Ramos (cell line): ENCODE data around the gene FSTL5.

Experiments
- in situ Hi-C: fragments of 300-500 bp; cut with MboI; formaldehyde crosslinking; loops from one replicate; pipeline ENCODE4 v1.14.3; 2022; ENCODE audit warnings: low sequenced_read_pairs; ENCODE audit not compliant: unreplicated experiment

The FSTL5 gene

DNA sequence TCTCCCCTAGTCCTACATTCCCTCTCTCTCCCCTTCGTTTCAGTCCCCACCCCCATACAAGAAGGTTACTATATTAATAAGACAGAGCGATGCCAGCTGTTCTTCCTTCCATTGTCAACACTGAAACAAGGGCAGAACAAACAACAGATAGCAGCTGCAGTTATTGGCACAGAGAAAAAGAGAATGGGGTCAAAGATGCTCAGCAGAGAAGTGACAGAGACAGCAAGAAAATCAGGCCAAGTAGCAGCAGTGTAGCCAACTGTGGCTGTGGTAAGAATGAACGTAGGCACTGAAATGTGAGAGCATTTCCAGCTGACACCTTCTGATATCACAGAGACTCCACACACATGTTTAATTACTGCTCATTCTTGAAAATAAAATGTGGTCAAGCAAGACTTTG is 641.8 kb downstream of the FSTL5 start:
- in situ Hi-C loops, result no loop called here

DNA sequence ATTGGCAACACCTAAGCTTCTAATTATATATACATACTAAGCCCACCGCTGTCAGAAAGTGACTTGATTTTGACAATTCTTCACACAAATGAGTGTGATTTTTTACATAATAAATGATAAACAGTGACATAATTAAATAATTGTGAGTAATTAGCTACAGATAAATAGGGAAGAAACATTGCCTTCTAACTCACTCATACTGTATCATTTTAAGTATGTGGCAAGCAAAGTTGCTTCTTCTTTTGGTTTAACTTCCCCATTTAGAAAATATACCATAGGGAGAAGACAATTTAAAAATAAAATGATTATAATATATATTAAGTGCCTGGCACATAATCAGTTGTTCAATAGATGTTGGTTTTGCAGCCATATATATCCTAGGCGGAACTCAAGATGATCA is 644.2 kb downstream of the FSTL5 start:
- in situ Hi-C loops, result no loop called here

DNA sequence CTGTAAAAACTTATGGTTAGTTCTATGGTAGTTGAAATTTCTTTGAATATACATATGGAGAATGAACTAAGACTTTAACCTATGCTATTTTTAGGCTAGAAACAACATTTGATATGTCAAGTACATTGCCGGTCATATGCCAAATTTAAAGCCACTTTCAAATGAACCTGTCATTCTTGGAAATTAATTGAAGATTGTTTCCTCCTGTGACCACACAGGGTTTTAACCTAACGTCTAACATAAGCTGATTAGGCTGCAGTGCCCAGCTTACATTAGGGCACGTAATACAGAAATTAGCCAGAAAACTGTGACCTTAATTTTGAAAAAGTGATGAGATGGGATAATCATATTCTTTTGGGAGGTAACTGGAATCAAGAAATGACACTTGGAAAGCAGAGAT is 645.9 kb downstream of the FSTL5 start:
- in situ Hi-C loops, result no loop called here

DNA sequence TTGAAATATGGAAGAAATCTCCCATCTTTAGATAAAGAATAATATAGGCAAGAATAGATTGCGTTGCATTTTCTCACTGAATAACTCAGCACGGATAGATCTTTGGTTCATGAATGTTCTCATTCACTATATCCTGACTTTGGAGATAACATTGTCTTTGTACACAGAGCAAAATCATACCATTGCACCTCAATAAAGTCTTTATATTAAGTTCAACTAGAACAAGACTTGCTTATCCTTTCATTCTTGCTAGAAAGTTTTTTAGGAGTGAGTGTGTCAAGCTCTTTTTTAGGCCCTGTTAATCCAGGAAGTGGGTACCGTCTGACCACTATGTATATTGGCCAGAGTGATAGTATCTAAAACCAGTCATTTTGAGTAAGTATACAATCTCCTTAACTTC is 658.7 kb downstream of the FSTL5 start:
- in situ Hi-C loops, result no loop called here

DNA sequence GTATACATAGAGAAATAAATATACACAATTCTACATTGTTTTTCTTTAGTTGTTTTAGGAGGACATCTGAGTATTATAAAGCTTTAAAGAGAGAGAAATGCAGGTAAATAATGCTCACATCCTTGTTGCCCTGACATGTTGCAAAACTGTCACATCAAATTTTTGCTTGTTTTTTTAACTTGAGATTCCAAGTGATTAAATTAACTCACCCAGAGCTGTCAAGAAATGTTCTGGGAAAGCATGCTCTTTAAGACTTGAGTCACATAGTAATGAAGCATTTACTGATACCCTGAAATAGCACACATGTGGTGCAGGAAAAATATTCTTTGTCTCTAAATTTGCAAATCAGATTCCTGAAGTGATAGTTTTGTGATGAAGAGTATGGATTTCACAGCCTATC is 665.6 kb downstream of the FSTL5 start:
- in situ Hi-C loops, result no loop called here

DNA sequence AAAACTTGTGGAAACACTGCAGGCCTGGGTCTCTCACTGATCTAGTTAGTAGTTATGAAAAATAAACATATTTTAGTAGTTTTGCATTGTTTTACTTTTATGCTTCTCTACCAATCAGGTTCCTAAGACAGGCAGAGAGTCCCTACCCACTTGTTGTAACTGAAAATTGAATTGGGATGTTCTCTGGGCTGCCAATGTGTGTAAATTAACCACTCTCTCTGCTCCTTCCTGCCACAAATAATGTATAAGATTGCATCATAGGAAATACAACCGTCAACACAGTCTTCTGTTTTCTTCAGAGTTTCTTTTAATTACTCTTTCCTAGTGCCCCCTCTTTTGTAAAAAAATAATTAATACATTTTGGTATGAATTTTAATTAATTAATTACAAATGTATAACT is 677.3 kb downstream of the FSTL5 start:
- in situ Hi-C loops, result no loop called here

DNA sequence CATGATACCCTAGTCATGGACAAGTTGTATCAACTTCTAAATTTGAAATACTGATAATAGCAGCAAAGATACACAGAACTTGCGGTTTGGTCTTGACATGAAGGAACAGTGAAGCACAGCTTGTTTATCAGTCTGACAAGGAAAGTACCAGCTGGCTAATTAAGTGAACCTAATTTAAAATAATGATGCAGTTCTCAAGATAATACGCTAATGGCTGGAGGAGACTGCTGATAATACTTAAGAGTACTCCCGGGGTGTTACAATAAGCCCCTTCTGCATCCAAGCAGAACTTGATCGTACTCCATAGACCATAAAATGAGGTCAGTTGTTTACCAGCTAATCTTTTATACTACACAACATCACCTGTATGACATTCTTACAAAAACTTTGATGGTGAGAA is 697.5 kb downstream of the FSTL5 start:
- in situ Hi-C loops, result no loop called here

DNA sequence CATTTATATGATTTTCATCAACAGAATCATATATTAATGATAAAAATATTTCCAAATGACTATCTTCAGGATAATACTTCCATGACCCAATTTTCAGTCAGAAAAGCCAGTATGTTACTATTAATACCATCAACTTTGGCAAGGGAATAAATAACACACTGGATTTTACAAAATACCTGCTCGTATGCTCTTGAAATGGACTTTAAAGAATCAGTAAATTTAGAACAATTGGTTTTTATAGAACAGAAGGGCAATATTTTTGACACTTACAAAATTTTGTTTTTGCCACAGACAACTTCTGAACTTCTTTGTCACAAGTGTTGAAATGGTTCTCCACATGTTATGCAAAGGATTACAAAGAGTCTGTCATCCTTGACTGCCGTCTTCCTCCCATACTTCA is 700.4 kb downstream of the FSTL5 start:
- in situ Hi-C loops, result no loop called here

DNA sequence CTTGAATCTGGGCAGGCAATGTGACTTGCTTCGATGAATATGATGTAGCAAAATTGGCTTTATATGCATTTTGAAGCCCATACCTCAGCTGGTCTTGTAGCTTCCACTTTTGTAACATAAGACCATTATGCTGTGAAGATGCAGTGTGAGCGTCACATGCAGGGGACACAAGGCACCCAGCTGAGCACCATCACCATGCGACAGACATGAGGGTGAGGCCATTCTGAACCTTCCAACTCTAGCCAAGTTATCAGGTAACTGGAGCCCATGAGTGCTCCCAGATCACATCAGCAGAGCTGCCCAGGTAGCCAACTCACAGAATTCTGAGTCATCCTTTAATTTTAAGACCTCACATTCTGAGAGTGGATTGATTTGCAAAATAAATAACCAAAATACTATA is 705.9 kb downstream of the FSTL5 start:
- in situ Hi-C loops, result no loop called here

DNA sequence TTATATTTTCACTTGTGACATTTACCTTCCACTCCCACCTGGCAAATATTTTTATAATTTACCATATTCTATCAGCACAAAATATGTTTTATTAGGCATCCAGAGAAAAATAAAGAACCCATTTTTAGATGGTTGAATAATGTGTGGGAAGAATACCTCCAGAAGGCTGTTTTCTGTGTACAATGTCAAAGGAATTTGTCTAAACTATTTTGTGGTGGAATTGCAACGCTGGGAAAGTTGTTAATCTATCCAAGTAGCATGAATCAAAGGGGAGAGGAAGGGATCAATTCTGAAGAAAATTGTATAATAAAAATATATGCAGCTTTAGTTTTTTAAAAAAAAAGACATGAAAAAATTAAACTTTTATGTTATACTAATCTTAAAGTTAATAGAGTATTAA is 706.5 kb downstream of the FSTL5 start:
- in situ Hi-C loops, result no loop called here

DNA sequence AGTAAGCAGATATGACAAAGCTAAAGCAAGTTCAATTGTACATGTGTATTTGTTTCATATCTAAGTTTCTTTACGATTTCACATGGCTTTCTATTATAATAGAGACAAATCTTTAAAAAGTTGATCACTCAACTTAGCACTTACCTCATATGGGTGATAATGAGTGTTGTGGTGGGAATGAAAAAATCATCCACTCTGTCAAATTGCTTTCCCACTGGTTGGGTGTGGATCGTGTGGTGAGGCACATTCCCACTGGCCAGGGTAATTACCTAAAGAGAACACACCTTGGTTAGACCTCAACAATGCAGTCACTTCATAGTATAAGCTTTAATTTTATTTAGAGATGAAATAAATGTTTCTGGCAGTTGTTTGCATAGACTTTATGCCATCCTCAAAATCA is 708.9 kb downstream of the FSTL5 start:
- in situ Hi-C loops, result no loop called here

DNA sequence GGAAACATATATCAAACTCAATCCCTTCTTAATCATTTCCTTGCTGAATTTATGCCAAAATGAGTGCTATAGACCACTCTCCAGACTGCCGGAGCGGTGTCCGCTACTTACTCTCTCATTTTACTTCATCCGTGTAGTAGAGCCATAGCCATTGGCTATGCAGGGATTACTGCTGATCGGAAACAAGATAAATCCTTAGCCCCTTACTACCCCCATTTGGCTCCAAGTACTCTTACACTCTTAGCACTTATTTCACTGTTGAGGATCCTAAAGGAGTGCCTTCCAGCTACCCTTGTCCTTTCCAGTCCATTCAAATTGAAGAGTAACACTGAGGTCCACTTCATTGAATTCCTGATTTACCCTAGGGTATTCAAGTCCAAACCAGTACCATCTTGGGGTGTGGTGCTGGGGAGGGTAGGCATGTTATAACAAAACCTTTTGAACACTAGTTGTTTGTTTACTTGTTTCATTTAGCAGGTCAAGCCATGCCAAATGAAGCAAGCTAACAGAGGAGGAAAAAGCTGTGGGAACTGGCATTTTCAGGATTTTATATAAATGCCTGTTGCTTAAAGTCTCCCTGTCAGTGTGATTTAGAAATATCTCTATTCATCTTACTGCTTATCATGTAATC is 715.1 kb downstream of the FSTL5 start:
- in situ Hi-C loops, result no loop called here

DNA sequence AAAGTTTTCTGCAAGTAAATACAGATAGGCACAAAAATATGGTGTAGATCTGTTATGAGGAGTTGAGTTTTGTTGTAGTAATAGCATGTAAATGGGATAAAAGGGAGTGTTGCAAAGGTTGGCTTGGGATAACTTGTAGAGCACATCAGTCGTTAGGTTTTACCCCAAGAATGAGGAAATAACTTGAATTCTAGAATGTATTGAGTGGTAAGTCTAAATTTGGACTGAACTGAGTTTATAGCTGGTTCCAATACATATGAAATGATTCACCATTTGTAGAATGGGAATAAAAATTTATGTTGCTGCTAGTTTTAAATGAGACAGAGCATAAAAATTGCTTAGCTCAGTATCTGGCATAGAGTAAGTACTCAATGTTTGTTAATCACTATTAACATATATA is 719.2 kb downstream of the FSTL5 start:
- in situ Hi-C loops, result no loop called here

DNA sequence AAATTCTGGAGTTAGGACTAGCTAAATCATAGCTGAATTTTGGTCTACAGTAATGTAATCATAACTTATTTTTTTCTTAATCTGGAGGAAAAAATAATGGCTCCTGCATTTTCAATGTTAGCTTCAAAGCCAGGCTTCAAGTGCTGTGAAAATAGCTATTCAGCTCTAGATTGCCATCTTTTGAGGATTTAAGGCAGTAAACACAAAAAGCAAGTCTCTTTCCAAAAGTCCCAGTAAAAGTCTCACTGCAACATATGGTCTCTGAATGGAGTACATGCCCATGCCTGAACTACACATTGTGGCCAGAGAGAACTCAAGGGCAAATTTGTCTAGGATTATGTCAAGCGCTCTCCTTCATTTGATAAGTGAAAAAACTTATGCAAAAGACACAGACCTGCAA is 720.9 kb downstream of the FSTL5 start:
- in situ Hi-C loops, result no loop called here

DNA sequence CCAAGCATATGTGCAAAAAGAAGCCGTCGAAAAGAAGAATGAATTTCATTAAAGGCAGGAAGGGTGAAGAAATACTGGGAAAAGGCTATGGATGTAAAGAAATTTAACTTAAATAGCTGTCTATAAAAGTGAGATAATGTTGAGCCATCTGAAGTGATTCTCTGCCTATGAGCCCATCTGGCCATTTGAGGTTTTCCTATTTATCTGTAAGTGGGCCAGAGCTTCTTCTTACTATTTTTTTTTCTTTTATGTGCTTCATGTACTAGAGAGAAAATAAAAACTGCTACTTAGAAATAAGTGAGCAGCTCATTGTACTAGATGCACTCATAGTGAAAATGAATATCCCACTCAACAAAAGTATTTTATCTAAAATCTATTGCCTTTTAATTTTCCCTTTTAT is 725.7 kb downstream of the FSTL5 start:
- in situ Hi-C loops, result no loop called here

DNA sequence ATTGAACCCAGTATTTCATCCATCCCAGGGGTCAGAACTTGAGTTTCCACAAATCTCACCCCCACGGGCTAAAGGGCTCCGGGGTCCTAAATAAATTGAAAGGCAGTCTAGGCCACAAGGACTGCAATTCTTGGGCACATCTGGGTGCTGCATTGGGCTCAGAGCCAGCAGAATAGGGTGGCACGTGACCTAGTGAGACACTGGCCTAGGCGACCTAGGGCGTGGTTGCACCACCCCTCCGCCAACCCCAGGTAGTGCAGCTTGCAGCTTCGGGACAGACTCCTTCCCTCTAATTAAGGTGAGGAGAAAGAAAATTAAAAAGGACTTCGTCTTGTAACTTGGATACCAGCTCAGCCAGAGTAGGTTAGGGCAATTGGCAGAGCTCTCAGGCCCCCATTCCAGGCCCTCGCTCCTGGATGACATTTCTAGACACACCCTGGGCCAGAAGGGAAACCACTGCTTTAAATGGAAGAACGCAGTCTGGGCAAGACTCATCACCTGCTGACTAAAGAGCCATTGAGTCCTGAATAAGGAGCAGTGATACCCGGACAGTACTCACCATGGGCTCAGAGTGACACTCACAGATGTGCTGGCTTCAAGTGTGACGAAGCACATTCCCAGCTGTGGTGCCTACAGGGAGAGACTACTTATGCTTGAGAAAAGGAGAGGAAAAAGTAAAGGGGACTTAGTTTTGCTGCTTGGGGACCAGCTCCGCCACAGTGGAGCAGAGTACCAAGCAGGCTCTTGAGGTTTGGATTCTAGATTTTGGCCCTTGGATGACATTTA is 735.4 kb downstream of the FSTL5 start:
- in situ Hi-C loops, result no loop called here

DNA sequence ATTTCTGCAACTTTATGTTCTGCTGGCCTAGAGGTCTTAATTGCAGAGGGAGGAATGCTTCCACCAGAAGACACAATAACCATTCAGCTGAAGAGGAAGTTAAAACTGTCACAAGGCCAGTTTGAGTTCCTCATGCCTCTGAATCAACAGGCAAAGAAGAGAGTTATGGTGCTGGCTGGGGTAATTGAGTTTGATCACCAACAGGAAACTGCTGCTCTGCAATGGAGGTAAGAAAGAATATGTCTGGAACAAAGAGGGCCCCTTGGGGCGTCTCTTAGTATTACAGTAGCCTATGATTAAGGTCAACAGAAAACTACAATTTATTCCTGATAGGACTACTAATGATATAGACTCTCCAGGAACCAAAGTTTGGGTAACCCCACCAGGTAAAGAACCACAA is 744.0 kb downstream of the FSTL5 start:
- in situ Hi-C loops, result no loop called here

DNA sequence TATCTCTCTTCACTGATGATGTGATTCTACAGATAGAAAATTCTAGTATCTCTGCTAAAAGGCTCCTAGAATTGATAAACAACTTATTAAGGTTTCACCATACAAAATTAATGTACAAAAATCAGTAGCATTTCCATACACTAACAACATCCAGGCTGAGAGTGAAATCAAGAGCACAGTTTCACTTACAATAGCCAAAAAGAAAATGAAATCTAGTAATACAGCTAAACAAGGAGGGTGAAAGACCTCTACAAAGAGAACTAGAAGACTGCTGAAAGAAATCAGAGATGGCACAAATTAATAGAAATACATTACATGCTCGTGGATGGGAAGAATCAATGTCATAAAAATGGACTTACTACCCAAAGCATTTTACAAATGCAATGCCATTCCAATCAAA is 751.9 kb downstream of the FSTL5 start:
- in situ Hi-C loops, result no loop called here

DNA sequence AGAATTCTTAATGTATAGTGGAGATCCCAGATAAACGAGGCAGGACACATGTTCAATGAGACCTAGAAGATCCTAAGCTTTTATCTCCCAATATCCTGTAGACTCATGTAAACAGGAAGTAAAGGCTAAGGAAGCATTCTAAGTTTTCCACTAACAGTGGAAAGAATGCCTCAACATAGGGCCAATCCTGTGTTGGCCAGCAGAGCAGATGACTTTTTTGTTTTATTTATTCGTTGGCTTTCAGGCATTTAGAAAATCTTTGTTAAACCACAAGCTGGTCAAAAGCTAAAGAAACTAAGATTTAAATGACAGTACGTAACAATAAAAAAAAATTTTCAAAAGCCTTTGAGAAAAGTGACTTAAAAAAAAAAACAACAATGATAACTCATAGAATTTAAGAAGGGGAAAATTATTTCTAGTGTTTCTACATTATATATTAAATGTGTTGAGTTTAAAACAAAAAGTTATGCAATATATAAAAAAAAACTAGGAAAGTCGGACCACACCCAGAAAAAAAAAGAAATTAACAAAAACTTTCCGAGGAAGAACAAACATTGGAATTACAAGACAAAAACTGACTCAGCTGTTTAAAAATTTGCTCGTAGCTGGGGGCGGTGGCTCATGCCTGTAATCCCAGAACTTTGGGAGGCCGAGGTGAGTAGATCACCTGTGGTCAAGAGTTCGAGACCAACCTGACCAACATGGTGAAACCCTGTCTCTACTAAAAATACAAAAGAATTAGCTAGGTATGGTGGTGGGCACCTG is 759.3 kb downstream of the FSTL5 start:
- in situ Hi-C loops, result no loop called here

DNA sequence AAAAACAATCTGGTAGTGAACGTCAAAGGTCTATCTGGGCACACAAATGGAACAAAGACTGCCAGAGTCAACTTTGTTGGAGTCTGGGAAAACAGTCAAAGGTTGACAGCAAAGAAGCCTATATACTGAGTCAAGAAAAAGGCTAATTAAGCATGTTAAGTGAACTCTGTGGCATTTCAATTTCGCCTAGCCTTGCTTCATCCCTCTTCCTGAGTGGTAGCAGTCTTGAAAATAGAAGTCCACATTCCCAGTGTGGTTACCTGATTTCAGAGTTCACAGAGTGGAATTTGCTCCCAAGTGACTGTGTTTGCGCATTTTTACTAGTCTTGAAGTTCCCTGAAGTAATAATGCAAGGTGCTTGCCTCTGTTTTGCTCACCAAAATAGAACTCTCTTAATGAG is 760.0 kb downstream of the FSTL5 start:
- in situ Hi-C loops, result no loop called here

DNA sequence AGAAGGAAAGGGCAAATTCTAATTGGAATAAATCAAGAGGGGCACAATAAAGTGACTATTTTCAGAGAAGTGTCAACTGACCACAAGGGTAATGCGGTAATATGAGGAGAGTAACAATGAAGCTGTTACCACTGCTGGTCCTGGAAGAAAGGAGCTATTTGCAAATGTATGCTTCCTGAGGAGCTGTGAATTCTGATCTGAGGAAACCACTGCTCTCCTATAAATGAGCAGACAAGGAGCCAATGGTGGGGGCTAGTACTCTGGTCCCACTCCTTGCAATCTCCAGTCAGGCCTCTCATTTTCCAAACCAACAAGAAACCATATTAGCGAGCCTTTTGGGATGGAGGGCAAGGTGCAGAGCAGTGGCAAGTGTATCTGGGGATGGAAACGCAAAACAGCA is 770.2 kb downstream of the FSTL5 start:
- in situ Hi-C loops, result no loop called here
